Measurements from ENCODE around the gene REEP1.

REEP1 gene

GRCh38 chr2:86224645-86225355 lies 112.6 kb downstream of the REEP1 start:
- H3K27ac ChIP-seq (ENCODE audit: extremely low read depth, low read depth, low read length), result no peak overlapping the region
- H3K4me1 ChIP-seq (ENCODE audit: control insufficient read depth, insufficient read depth, low read length), result no peaks in the 10 kb centered on the region
- no peak for TF ChIP-seq ZNF830 (tag by site-specific recombination; IDR thresholded peaks at IDR 0.05; ENCODE audit: low read depth)
- no peak for TF ChIP-seq ZNF596 (tag by site-specific recombination; IDR thresholded peaks at IDR 0.05)
- TF ChIP-seq YY1 (tag by site-specific recombination; IDR thresholded peaks at IDR 0.05), result no peak
- no peak for TF ChIP-seq ZNF600 (tag by site-specific recombination; IDR thresholded peaks at IDR 0.05)
- TF ChIP-seq ZNF140 (tag by site-specific recombination; IDR thresholded peaks at IDR 0.05), result no peak
- no peak for TF ChIP-seq ZNF302 (tag by site-specific recombination; IDR thresholded peaks at IDR 0.05; ENCODE audit: low read depth)
- no peak for TF ChIP-seq ZEB2 (tag by site-specific recombination; IDR thresholded peaks at IDR 0.05)
- TF ChIP-seq SP2 (tag by site-specific recombination; IDR thresholded peaks at IDR 0.05), result no peak
- TF ChIP-seq ZFP69B (tag by site-specific recombination; IDR thresholded peaks at IDR 0.05), result no peak
- no peak for TF ChIP-seq ZFP37 (tag by site-specific recombination; IDR thresholded peaks at IDR 0.05)
- TF ChIP-seq KLF16 (tag by site-specific recombination; IDR thresholded peaks at IDR 0.05), result no peak
- CTCF ChIA-PET, result interaction anchor here (0.6 to 1.2 kb wide), 2 partner anchors 216 to 496 kb away, joined by 3 read pairs; no protein-coding TSS in a partner anchor
- no peaks in the 10 kb centered on the region for H3K9me3 ChIP-seq (ENCODE audit: control insufficient read depth, insufficient read depth, low read depth, low read length)
- no peak overlapping the region for H3K4me3 ChIP-seq (ENCODE audit: low read depth, low read length)
- H3K36me3 ChIP-seq (ENCODE audit: control insufficient read depth in 2 of 2, insufficient read depth in 1 of 2, low read length in 2 of 2), result no peaks in the 10 kb centered on the region
- POLR2A ChIA-PET, result no interaction called here

DNA sequence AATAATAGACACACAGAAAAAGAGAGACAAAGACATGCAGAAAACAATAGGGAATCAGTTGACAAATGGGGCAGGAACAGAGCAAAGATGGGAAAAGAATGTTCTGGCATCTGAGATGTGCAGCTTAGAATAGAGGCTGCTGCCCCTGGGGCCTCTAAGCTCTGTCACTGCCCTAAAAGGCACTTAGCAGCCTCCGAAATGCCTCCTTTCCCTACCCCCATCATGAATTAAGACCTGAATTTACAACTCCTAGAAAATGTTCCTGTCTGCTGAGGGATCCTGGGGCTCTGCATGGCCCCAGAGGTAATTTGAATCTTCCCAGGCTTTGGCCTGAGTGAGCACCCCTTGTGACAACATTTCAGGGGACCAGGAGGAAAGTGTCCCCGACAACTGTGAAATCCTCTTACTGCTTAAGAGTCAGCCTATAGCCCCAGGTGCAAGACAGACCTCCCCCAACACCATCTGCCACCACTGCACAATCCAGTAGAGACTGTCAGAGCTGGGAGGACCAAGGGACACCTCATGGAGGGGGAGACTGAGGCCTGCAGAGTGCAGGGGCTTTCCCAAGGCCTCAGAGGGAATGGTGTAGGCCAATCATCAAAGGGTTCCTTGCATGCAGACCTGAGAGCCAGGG lies 113.4 kb downstream of the REEP1 start:
- ChIA-PET CTCF (interaction anchor here (0.6 to 4.6 kb wide), 3 partner anchors 9 to 147 kb away, joined by 3 to 119 read pairs (median 4); no protein-coding TSS in a partner anchor), POLR2A (no interaction called here)
- H3K9me3 ChIP-seq (ENCODE audit: control insufficient read depth, insufficient read depth, low read depth, low read length), result no peaks in the 10 kb centered on the region
- no peak overlapping the region for H3K27ac ChIP-seq (ENCODE audit: extremely low read depth, low read depth, low read length)
- no peaks in the 10 kb centered on the region for H3K4me1 ChIP-seq (ENCODE audit: control insufficient read depth, insufficient read depth, low read length)
- no peak overlapping the region for H3K4me3 ChIP-seq (ENCODE audit: low read depth, low read length)
- H3K36me3 ChIP-seq (ENCODE audit: control insufficient read depth in 2 of 2, insufficient read depth in 1 of 2, low read length in 2 of 2), result no peaks in the 10 kb centered on the region
- TF ChIP-seq ZNF223 (tag by site-specific recombination; IDR thresholded peaks at IDR 0.05), result no peak
- TF ChIP-seq AEBP2 (tag by site-specific recombination; IDR thresholded peaks at IDR 0.05; ENCODE audit: borderline replicate concordance), result no peak
- no peak for TF ChIP-seq ZNF398 (tag by site-specific recombination; IDR thresholded peaks at IDR 0.05)
- no peak for TF ChIP-seq HOXA7 (CRISPR knock-in tag; IDR thresholded peaks at IDR 0.05; ENCODE audit: borderline replicate concordance)
- TF ChIP-seq ZBTB7A (tag by site-specific recombination; IDR thresholded peaks at IDR 0.05; ENCODE audit: low read depth), result no peak
- TF ChIP-seq ZNF426 (tag by site-specific recombination; IDR thresholded peaks at IDR 0.05), result no peak
- TF ChIP-seq ZNF473 (tag by site-specific recombination; IDR thresholded peaks at IDR 0.05), result no peak
- TF ChIP-seq ZNF623 (tag by site-specific recombination; IDR thresholded peaks at IDR 0.05), result no peak
- no peak for TF ChIP-seq ZSCAN30 (tag by site-specific recombination; IDR thresholded peaks at IDR 0.05)
- no peak for TF ChIP-seq MYNN (tag by site-specific recombination; IDR thresholded peaks at IDR 0.05; ENCODE audit: borderline replicate concordance)
- no peak for TF ChIP-seq REPIN1 (tag by site-specific recombination; IDR thresholded peaks at IDR 0.05; ENCODE audit: low read depth)
- TF ChIP-seq YY2 (tag by site-specific recombination; IDR thresholded peaks at IDR 0.05), result no peak
- no peak for TF ChIP-seq ZFHX2 (tag by site-specific recombination; conservative IDR thresholded peaks at IDR 0.05)
- TF ChIP-seq IKZF3 (tag by site-specific recombination; IDR thresholded peaks at IDR 0.05), result no peak
- no peak for TF ChIP-seq ZNF791 (tag by site-specific recombination; IDR thresholded peaks at IDR 0.05)
- TF ChIP-seq ZFP41 (tag by site-specific recombination; IDR thresholded peaks at IDR 0.05; ENCODE audit: borderline replicate concordance), result no peak

All from HEK293 (cell line).